ENCODE measurements around the gene GNG10.
A peak's percentile ranks its signal among the peaks of the same experiment; 100 is the strongest.
"Not testable (repeated sequence)": the region's sequence is repeated elsewhere in the genome, so short reads cannot be mapped to it uniquely, and the experiment has no call there.

Gene GNG10

DNA sequence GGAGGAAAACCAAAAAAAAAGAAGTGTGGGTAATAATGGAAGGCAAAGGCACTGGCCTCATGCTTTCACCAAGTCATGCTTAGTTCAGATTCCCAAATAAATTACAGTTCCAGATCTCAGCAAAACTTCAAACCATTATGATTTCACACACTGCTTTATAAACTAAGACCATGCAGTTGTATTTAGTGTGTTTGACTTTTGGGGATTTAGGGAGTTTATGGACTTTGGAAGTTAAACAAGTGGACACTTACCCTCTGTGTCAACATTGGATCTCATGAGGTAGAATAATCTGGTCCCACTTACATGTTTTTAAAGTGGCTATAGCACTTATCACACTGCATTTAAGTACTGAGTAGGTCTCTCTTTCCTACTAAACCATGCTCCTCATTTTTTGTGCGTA lies 26.5 kb upstream of the GNG10 start:
- no peak overlapping the region for H3K4me3 Mint-ChIP-seq
- no peak for ATAC-seq
- H3K4me1 Mint-ChIP-seq, result peaks cover 42% of the 10 kb centered on the region

DNA sequence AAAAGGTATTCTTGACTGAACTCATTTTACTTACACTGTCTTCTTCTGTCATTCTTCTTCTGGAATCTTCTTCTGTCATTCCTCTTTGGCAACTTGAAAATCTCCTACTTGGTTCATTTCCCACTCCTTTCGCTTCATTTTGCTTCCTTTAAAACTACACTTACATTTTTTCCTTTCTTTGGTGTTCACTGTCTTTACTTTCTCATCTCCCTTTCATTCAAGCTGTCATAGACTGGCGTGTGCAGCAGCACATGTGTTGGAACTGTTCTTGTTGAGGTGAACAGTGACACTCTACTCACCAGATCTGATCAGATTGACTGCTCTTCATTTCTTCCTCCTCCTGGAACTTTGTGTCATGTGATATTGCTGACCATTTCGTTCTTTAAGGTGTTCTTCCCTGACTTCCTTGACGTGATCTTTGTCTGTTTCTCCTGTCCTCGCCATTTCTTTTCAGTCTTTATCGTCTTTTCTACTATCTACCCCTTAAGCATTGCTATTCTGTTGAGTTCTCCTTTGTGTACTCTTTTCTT lies 23.9 kb upstream of the GNG10 start:
- ATAC-seq, result no peak

More for the DNA sequence above, 26.5 kb upstream of the GNG10 start:
- no peak for DNase-seq (ENCODE audit: low spot score in 2 of 2)
- Mint-ChIP-seq H3K9me3 (no peaks in the 10 kb centered on the region), H3K27ac (no peak overlapping the region), H3K36me3 (peaks cover 30% of the 10 kb centered on the region)

DNA sequence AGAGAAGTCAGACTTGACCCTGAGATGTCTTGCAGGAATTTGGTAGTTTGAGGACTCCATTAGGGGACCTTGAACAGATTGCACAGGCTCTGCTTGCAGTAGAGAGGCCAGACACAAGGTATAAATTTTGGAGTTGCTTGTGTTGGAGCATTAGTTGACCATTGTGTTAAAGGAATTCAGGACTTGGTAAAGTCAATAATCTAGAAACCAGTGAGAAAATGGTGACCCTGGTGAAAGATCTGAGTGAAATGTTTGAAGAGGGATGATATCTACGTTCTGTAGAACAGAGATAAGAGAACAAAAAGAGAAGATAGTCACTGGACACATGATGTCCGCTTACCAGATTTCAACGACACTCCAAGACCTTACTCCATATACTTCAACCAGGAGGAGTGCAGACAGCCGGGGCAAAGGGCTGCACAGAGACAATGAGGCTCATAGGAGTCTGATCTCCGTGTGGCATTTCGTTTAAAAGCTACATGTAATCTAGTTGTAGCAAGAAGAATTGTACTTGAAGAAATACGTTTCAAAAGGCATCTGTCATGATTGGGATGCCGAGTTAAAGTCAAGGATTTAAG lies 17.1 kb upstream of the GNG10 start:
- H3K27ac Mint-ChIP-seq, result no peak overlapping the region
- H3K36me3 Mint-ChIP-seq, result peaks cover 52% of the 10 kb centered on the region
- H3K9me3 Mint-ChIP-seq, result no peaks in the 10 kb centered on the region
- H3K4me3 Mint-ChIP-seq, result no peak overlapping the region
- ATAC-seq, result no peak
- DNase-seq (ENCODE audit: low spot score in 2 of 2), result no peak
- no peaks in the 10 kb centered on the region for H3K4me1 Mint-ChIP-seq

More for the DNA sequence above, 23.9 kb upstream of the GNG10 start:
- Mint-ChIP-seq H3K4me1 (peaks cover 31% of the 10 kb centered on the region), H3K4me3 (no peak overlapping the region), H3K27ac (no peak overlapping the region), H3K9me3 (no peaks in the 10 kb centered on the region), H3K36me3 (peaks cover 11% of the 10 kb centered on the region)
- DNase-seq (ENCODE audit: low spot score in 2 of 2), result no peak

DNA sequence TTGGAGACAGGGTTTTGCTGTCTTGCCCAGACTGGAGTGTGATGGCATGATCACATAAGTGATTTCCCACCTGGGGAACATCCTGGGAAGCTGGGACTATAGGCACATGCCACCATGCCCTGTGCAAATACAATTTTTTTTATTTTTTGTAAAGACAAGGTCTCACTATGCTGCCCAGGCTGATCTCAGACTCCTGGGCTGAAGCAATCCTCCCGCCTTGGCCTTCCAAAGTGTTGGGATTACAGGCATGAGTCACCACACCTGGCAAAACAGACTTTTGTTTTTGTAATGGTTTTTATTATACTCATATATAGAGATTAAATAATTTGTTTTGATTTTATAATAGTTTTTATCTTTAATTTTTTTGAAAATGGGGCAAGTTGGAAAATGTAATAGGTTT lies 15.6 kb upstream of the GNG10 start:
- Mint-ChIP-seq H3K4me3 (no peak overlapping the region), H3K36me3 (peaks cover 67% of the 10 kb centered on the region), H3K27ac (no peak overlapping the region), H3K4me1 (no peaks in the 10 kb centered on the region), H3K9me3 (no peaks in the 10 kb centered on the region)
- DNase-seq (ENCODE audit: low spot score in 2 of 2) (no peak), ATAC-seq (no peak)

DNA sequence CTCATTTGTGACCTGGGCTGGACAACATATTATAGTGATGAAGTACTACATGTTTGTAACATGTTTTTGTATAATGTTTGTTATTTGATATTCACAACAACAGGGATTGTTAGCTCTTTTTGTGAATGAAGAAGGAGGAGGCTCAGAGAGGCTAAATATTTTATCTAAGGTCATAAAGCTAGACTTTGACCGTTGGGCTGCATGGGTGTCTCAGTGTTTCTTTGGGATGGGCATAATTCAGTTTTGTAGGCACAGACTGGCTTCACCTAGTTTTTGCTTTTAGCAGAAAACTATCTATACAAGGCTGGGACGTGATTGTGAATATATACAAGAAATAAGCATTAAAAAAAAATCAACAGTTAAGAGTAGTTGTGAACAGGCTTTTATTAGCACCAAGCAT lies 15.0 kb upstream of the GNG10 start:
- no peak overlapping the region for H3K4me3 Mint-ChIP-seq
- DNase-seq (ENCODE audit: low spot score in 2 of 2) (no peak), ATAC-seq (no peak)
- H3K36me3 Mint-ChIP-seq, result peaks cover 73% of the 10 kb centered on the region
- H3K4me1 Mint-ChIP-seq, result no peaks in the 10 kb centered on the region
- H3K27ac Mint-ChIP-seq, result no peak overlapping the region
- no peaks in the 10 kb centered on the region for H3K9me3 Mint-ChIP-seq

DNA sequence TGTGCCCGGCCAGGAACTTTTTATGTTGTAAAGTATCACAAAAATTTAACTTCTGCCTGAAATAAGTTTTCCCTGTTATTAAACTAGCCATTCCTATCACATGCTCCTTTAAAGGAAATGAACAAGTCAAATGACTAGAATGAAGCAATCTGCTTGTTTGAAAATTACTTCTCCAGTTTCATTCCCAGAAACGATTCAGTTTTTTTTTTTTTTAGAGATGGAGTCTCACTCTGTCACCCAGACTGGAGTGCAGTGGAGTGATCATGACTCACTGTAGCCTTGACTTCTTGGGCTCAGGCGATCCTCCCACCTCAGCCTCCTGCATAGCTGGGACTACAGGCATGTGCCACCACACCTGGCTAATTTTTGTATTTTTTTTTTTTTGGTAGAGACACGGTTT lies 13.3 kb upstream of the GNG10 start:
- H3K4me3 Mint-ChIP-seq, result no peak overlapping the region
- no peaks in the 10 kb centered on the region for H3K9me3 Mint-ChIP-seq
- no peak overlapping the region for H3K27ac Mint-ChIP-seq
- DNase-seq (ENCODE audit: low spot score in 2 of 2), result no peak
- ATAC-seq, result no peak
- peaks cover 90% of the 10 kb centered on the region for H3K36me3 Mint-ChIP-seq
- H3K4me1 Mint-ChIP-seq, result no peaks in the 10 kb centered on the region

DNA sequence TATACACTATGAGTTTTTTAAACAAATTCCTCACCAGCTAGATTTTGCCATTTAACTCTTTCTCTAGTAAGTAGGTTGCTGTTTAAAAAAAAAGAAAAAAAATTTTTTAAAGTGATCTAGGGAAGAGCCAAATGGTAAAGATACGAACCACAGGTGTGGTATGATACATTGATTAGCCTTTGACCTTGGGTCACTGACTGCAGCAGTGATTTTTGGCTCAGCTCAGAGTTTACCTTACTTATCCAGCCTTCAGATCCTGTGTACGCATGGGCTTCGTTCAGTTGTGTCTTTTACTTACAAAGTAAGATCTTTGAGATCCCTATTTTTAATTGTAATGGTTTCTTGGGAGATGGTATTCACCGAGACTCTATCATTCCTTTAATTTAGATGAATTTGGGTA lies 12.4 kb upstream of the GNG10 start:
- H3K4me1 Mint-ChIP-seq, result no peaks in the 10 kb centered on the region
- H3K27ac Mint-ChIP-seq, result no peak overlapping the region
- H3K4me3 Mint-ChIP-seq, result no peak overlapping the region
- no peak for DNase-seq (ENCODE audit: low spot score in 2 of 2)
- H3K36me3 Mint-ChIP-seq, result peaks cover 90% of the 10 kb centered on the region
- no peak for ATAC-seq
- no peaks in the 10 kb centered on the region for H3K9me3 Mint-ChIP-seq

DNA sequence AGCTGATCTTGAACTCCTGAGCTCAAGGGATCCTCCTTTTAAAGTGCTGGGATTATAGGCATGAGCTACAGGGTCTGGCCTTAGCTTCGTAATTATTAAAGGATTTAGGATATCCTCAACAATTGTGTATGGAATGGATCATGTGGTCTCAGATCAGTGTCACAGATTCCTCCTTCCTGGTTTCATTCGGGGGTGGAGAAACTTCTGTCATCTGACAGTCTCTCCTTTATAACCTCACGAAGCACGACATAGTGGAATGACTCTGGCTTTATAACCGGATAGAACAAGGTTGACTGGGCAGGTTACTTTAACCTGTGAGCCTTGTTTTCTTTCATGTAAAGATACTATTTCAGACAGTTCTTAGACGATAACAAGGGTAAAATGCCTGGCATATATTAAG lies 4.4 kb upstream of the GNG10 start:
- DNase-seq (ENCODE audit: low spot score in 2 of 2) (no peak), ATAC-seq (no peak)
- Mint-ChIP-seq H3K9me3 (no peaks in the 10 kb centered on the region), H3K27ac (no peak overlapping the region), H3K4me3 (no peak overlapping the region), H3K4me1 (peaks cover 2% of the 10 kb centered on the region), H3K36me3 (peaks cover 23% of the 10 kb centered on the region)

DNA sequence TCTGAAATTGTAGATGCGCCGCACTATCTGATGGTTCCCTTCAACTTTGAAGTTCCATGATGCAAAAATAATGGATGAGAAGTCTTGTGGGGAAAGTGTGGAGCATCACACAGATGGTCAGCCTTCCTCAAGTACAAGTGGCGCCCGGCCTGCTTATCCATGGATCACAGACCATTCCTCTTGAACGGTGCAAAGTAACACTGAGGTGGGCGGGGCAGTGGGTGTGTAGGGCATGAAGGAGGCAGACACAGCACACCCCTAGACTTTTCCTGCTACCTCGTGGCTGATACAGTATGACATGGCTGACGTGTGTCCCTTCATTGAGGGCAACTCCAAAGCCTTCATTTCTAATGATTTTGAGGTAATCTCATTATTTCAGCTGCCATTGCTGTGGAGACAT lies 2.5 kb upstream of the GNG10 start:
- peaks cover 17% of the 10 kb centered on the region for H3K36me3 Mint-ChIP-seq
- ATAC-seq (no peak), DNase-seq (ENCODE audit: low spot score in 2 of 2) (no peak)
- no peaks in the 10 kb centered on the region for H3K9me3 Mint-ChIP-seq
- peaks cover 20% of the 10 kb centered on the region for H3K4me1 Mint-ChIP-seq
- no peak overlapping the region for H3K27ac Mint-ChIP-seq
- no peak overlapping the region for H3K4me3 Mint-ChIP-seq

DNA sequence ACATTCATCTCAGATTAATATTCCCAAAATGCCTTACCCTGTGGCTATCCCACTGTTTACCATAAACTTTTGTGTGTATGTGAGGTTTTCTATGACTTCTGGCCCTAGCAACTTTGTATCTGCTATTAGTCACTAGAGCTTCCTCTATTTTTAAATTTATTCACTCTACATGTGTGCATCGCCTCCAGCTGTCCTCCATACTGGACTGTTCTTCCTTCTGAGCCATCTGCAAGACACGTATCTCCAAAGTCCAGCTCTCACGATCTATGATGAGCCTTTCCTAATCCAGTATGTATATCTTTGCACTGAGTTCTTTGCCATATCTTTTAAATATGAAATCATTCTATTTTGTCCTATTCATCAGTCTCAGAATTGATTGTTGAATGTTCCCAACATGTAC lies 1.7 kb upstream of the GNG10 start:
- Mint-ChIP-seq H3K9me3 (no peaks in the 10 kb centered on the region), H3K36me3 (peaks cover 15% of the 10 kb centered on the region), H3K27ac (no peak overlapping the region), H3K4me1 (peaks cover 24% of the 10 kb centered on the region), H3K4me3 (no peak overlapping the region)
- ATAC-seq (no peak), DNase-seq (ENCODE audit: low spot score in 2 of 2) (no peak)

DNA sequence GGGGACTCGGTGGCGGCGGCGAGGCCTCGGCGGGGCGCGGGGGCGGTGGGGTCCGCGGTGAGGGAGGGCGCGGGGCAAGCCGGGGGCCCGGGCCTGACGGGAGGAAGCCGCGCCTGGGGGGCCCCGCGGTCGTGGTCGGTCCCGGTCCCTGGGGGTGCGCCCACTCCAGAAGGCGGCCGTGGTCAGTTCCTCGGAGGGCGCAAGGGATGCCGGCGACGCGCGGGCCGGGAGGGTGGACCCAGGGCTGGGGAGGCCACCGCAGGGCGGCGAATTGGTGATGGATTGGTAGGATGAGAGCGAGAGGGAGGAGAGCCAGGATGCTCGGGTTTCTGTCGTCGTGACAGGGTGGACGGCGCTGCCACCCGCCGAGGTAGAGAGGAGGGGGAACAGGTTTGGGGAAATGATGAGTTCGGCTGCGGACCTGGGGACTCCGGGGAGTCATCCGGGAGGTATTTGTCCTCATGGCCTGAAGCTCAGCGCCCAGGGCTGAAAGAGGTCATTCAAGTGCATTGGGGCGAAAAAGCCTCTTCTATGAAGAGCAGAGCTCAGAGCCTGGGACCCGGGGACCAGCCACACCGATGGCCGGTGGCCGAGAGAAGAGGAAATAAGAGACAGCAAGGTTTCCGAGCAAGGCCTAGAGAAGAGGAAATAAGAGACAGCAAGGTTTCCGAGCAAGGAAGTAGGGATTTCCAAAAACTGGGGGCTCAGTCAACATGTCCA lies 557 bp downstream of the GNG10 start:
- Mint-ChIP-seq H3K4me1 (peaks cover 26% of the 10 kb centered on the region), H3K4me3 (peak overlapping the region; percentile 92), H3K9me3 (no peaks in the 10 kb centered on the region), H3K36me3 (peaks cover 28% of the 10 kb centered on the region), H3K27ac (peak overlapping the region; percentile 89)
- ATAC-seq (peak; percentile 59), DNase-seq (ENCODE audit: low spot score in 2 of 2) (peak; percentile 25 to 73)

DNA sequence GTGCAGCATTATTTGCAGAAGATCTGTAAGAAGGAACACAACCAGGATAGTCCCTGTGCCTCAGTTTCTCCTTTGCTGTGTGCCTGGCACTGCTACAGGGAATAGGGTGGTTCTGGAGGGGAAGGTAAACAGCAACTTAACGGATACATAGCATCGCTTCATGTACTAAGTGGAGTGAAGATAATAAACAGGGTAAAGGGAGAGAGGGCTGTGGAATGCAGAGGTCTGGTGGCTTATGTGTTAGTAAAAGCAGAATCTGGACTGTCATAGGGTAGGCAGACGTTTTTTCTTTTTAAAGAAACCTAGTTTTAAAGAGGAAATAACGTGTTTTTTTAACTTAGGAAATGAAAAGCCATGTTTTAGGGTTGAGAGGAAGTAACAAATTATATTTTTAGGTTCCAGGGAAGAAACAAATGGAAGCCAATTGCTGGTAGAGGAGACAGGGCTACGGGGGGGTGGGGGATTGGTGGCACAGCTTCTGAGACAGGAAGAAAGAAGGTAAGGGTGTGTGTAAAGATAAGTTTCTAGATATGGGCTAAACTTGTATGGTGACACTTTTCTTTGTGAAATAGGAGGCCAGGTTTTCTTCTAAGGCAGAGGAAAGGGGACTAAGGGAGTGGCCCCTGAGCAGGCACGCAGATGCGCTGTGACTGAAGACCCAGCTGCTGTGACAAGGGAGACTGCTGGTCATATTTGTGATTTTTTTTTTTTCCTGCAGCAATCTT lies 1.3 kb downstream of the GNG10 start:
- H3K9me3 Mint-ChIP-seq, result no peaks in the 10 kb centered on the region
- H3K27ac Mint-ChIP-seq, result peak overlapping the region; percentile 89
- H3K36me3 Mint-ChIP-seq, result peaks cover 36% of the 10 kb centered on the region
- peak overlapping the region; percentile 92 for H3K4me3 Mint-ChIP-seq
- ATAC-seq (no peak), DNase-seq (ENCODE audit: low spot score in 2 of 2) (no peak)
- H3K4me1 Mint-ChIP-seq, result peaks cover 26% of the 10 kb centered on the region

DNA sequence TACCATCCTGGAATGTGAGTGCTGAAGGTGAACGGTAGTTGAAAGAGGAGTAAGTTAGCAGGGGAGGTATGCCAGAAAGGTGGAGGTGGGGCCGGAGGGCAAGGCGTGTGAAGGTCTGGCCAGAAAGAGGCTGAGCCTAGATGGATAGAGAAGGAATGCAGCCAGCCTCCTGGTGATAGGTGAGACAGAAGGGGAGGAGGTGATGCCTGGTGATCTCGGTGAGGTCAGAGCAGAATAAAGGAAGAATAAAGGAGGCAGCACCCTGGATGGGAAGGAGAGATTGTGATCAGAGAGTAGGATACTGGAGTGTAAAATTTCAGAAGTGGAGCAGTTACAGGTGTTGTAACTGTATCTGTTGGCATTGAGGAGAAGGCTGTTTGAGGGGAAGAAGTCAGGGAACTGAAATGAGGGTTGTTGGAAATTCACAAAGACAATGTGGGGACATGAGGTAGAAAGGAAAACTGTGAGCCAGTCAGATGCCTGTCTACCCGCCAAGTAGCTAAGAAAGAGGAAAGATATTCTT lies 2.0 kb downstream of the GNG10 start:
- Mint-ChIP-seq H3K9me3 (no peaks in the 10 kb centered on the region), H3K4me1 (peaks cover 26% of the 10 kb centered on the region), H3K36me3 (peaks cover 42% of the 10 kb centered on the region), H3K27ac (peak overlapping the region; percentile 89), H3K4me3 (peak overlapping the region; percentile 92)
- DNase-seq (ENCODE audit: low spot score in 2 of 2), result no peak
- no peak for ATAC-seq

DNA sequence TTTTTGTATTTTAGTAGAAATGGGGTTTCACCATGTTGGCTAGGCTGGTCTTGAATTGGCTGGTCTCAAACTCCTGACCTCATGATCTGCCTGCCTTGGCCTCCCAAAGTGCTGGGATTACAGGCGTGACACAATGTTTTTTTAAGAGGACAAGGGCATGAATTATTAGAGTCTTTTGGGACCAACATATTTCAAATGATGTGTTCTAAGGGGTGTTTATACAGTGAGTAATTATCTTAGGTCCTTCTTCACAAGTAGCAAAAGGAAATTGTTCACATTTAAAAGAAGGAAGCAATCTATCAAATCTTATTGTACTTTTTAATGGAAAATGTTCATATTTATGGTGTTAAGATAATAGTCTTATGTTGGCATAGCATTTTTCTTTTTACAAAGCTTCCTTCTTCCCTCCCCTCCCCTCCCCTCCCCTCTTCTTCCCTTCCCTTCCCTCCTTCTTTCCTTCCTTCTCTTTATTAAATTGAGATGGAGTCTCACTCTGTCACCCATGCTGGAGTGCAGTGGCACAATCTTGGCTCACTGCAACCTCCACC lies 6.7 kb downstream of the GNG10 start:
- no peaks in the 10 kb centered on the region for H3K9me3 Mint-ChIP-seq
- H3K27ac Mint-ChIP-seq, result no peak overlapping the region
- no peak overlapping the region for H3K4me3 Mint-ChIP-seq
- ATAC-seq (no peak), DNase-seq (ENCODE audit: low spot score in 2 of 2) (no peak)
- H3K36me3 Mint-ChIP-seq, result peaks cover 75% of the 10 kb centered on the region
- peaks cover 13% of the 10 kb centered on the region for H3K4me1 Mint-ChIP-seq

DNA sequence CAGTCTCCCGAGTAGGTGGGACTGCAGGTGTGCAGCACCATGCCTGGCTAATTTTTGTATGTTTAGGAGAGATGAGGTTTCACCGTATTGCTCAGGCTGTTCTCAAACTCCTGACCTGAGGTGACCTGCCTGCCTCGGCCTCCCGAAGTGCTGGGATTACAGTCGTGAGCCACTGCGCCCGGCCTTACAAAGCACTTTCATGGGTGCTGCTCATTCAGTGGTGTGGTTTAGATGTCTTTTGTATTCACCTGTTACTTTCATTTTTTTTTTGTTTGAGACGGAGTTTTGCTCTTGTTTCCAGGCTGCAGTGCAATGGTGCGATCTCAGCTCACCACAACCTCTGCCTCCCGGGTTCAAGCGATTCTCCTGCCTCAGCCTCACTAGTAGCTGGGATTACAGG lies 7.2 kb downstream of the GNG10 start:
- not testable (repeated sequence) for DNase-seq (ENCODE audit: low spot score in 2 of 2); H3K4me3 Mint-ChIP-seq; H3K27ac Mint-ChIP-seq; H3K4me1 Mint-ChIP-seq; ATAC-seq; H3K9me3 Mint-ChIP-seq
- H3K36me3 Mint-ChIP-seq, result peaks cover 70% of the 10 kb centered on the region
